Activated CD4-positive, CD25-positive, alpha-beta regulatory T cell (primary cell): ENCODE data around the gene HSPB6.
"Not testable (repeated sequence)": the region's sequence is repeated elsewhere in the genome, so short reads cannot be mapped to it uniquely, and the experiment has no call there.

Experiments
- DNase-seq, 4 experiments: peaks; one replicate each; lab custom pipeline; 2025; lab: John Stamatoyannopoulos, UW

HSPB6 gene, protein sequence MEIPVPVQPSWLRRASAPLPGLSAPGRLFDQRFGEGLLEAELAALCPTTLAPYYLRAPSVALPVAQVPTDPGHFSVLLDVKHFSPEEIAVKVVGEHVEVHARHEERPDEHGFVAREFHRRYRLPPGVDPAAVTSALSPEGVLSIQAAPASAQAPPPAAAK

GRCh38 chr19:35756377-35757230 is at the start of gene HSPB6:
Gene HSPB6 (minus strand): TSS chr19:35757029. CDS start chr19:35757008, 21 bp downstream.
- DNase-seq: no peak

- no peak for DNase-seq
Measured at GRCh38 chr19:35806597-35806996, 49.8 kb upstream of the HSPB6 start.

GRCh38 chr19:35805526-35806102 is 48.8 kb upstream of the HSPB6 start:
- no peak for DNase-seq

- DNase-seq: no peak
Measured at GRCh38 chr19:35801828-35802227, 45.0 kb upstream of the HSPB6 start.

DNA sequence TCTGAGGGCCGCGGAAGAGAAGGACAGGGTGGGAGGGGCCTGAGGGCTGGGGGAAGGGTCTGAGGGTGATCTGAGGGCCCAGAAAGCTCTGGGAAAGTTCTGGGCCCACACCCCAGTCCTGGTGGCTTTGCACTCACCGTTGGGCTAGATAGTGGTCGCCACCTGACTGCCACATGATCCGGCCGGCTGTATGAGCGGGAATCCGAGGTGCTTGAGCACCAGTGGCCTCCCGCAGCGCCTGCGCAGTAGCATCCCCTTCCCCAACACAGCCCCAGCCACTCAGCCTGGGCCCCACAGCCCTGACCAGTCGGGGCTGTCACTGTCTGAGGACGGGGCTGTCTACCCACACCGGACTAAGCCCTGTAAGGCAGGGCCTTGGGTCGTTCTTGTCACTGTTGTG is 40.8 kb upstream of the HSPB6 start:
- DNase-seq: no peak

- DNase-seq: no peak
Measured at GRCh38 chr19:35796645-35797542, 40.1 kb upstream of the HSPB6 start.

GRCh38 chr19:35795564-35795963 is 38.7 kb upstream of the HSPB6 start:
- not testable (repeated sequence) for DNase-seq

GRCh38 chr19:35793381-35794165 is 36.7 kb upstream of the HSPB6 start:
- DNase-seq: no peak

GRCh38 chr19:35792888-35793287 is 36.1 kb upstream of the HSPB6 start:
- DNase-seq: no peak

DNA sequence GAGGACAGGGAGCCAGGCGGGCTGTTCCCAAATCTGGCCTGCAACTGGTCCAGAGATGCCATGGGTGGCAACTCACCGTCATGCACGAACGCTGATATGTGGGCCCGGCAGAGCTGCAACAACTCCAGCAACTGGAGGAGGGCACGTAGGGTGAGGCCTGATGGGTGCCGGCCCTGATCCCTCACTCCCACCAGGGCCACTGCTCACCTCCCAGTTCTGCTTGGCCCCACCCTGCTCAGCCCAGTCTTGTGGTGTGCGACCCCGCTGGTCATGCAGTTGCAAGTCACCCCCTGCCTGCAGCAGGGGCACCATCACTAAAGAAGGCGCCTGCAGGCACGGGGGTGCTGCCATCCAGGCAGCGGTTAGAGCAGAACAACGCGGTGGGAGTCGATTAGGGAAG is 35.5 kb upstream of the HSPB6 start:
- no peak for DNase-seq

GRCh38 chr19:35791814-35792279 is 35.0 kb upstream of the HSPB6 start:
- DNase-seq: no peak

DNA sequence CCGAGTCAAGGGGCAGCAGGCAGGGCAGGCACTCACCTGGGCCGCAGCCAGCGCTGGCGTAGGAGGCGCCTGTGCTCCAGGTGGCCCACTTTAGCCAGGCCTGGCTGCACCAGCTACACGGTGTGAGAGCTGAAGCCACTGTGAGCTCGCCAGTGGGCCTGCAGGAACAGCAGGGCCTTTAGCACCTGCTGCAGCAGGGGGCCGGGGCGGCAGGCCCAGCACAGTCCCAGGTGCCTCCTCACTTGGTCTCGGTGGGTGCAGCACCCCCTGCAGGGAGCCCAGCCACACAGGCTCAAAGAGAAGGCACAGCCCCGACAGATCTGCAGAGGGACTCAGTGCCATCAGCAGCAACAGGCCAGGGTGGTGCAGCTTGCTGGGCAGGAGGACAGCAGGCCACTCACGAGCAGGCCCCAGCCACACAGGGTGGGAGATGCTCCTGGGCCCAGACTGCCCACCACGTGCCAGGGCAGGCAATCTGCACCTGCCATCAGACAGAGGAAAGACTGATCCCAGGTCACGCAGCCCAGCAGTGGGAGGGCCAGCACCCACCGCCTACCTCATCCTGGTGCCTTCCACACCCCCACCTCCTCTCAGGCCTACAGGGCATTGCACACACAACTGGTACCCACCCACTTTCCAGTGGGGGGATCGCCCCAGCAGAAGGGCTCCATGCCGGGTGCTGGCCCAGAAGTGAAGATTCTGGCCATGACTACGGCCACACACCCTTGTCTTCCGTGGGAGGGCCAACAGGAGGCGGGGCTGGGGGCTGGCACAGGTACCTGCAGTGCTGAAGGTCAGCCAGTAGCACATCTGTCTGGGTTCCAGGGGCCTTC is 34.4 kb upstream of the HSPB6 start:
- no peak for DNase-seq

GRCh38 chr19:35789978-35790944 is 33.4 kb upstream of the HSPB6 start:
- DNase-seq: no peak

GRCh38 chr19:35789195-35789977 is 32.6 kb upstream of the HSPB6 start:
- no peak for DNase-seq

DNA sequence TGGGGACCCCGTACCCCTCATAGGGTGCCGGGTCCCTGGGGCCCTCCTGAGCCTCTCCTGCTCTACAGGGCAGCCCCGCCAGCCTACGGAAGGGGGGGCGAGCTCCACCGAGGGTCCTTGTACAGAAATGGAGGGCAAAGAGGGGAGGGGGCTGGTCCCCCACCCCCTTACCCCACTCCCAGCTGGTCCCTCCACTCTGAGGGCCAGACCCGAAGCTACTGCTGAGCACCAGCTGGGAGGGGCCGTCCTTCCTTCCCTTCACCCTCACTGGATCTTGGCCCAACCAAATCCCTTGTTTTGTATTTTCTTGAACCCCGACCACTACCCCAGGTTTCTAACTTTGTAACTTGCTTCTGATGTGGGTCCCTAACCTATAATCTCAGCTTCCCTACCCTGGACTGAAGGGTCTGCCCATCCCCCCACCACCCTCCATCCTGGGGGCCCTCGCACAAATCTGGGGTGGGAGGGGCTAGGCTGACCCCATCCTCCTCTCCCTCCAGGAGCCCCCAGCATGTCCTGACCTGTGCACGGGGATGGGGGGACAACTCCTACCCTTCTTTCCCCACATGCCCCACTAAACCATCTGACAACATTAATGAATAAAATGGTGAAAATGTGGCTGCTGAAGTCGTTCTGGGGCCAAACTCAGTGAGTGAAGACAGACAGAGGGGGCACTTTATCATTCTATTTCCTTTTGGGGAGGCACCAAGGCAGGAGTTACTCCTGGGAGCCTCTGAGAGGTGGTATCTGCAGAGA is 31.6 kb upstream of the HSPB6 start:
- DNase-seq: no peak

DNA sequence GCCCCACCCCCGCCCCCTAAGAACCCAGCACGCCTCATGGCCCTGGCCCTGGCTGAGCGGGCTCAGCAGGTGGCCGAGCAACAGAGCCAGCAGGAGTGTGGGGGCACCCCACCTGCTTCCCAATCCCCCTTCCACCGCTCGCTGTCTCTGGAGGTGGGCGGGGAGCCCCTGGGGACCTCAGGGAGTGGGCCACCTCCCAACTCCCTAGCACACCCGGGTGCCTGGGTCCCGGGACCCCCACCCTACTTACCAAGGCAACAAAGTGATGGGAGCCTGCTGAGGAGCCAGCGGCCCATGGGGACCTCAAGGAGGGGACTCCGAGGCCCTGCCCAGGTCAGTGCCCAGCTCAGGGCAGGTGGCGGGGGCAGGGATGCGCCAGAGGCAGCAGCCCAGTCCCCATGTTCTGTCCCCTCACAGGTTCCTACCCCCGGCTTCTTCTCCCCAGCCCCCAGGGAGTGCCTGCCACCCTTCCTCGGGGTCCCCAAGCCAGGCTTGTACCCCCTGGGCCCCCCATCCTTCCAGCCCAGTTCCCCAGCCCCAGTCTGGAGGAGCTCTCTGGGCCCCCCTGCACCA is 30.5 kb upstream of the HSPB6 start:
- no peak for DNase-seq
